AG20443 (cell line): ENCODE data around the gene SLC22A17.

ENCODE experiments used
- DNase-seq: peaks from one replicate; pipeline ENCODE4 v3.0.0; 2012; ENCODE audit warnings: low spot score, mixed read lengths

The SLC22A17 gene

DNA sequence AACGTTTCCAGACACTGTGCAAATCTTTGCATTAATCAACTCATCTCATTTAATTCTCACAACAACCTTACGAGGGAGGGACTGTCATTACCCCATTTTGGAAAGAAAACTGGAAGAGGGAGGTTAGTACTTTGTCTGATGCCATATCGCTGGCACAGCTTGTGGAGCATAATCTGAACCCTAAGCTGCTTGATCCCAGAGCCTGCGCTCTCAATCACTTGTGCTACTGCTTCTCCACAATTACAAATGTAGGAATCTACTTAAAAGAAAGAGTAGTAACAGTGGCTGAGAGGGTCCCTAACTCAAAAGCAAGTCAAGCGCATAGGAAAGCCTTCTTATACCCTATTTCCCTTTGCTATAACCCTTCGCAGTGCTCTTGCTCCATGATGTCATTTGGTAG lies 9.1 kb upstream of the SLC22A17 start:
- DNase-seq = no peak

DNA sequence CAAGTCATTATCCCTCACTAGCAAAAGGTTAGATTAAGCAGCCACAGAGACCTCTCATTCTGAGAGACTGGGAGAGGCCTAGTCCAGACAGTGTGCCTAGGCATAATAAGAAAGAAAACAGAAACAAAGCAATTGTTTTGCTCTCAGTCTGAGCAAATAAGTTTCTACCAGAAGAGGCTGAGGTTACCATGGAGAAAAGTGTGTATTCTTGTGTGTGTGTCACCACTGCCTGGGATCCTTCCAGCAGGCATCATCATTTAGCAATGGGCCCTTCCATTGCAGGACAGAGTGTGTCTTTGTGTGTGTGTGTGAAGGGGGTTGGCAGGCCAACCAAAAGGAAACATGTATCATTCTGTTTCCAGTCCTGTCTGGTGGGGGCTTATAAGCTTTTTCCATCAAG lies 8.6 kb upstream of the SLC22A17 start:
- DNase-seq = peak; percentile 77

DNA sequence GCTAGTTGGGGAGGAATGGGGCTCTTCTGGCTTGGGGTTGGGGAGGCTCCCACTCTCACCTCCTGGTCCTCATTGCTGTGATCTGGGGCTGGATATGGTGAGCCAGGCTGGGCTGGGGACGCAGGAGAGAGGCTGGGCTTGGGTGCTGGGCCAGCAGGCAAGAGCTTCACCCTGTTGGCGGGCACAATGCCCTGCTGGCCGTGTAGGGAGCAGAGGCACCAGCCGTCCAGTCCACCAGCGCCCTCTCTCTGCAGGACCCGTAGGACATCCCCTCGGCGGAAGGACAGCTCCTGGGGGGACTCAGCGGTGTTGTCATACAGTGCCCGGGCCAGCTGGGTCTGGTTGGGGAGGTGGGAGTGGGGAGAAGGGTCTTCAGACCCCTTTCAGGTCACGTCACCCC lies 7.8 kb upstream of the SLC22A17 start:
- DNase-seq = no peak

DNA sequence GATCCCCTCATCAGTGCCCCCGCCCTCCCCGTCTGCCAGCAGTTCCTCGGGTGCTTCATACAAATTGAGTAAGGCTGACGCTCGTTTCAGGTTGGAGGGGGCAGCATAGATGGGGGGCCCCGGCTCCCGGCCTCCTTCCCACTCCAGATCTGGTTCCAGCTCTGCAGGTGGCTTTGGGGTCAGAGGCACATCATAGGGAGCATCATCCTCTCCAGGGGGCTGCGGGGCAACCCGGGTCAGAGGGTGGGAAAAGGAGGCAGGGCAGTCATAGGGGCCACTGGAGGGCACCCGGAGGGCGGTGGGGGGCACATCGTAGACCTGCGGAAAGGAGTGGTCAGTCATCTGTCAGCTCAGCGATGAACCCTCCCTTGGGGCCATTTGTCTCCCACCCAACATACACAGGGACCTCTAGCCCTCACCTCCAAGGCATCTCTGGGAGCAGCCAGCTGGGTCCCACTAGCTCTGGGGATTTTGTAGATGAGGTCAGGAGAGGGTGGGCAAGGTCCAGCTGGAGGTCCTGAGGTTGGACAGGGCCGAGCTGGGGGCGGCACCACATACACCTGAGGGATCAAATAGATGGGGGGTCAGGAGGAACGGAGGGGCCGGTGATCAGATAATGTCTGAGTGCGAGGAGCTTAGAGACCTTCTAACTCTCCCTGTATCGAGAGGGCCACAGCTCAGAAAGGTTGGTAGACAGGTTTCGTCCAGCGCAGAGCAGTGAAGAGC lies 7.2 kb upstream of the SLC22A17 start:
- no peak for DNase-seq

DNA sequence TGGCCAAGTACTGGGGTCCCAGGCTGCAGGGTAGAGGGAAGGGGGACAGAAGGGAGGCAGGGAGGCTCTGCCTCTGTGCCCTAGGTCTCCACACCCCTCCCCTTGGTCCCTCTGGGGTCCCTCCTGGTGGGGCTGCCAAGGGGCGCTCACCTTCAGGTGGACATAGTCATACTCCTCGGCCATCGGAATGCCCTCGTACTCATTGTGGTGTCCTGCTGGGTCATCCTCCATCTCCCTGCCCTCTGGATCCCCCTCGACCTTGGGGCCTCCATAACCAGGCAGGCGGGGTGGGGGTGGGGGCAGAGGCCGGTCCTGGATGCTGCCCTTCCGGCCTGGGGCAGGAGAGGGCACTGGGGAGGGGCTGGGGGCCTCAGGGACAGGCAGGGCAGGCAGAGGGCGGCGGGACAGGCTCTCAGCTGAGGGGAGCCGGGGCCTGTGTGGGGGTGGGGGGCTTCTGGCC lies 6.5 kb upstream of the SLC22A17 start:
- no peak for DNase-seq

DNA sequence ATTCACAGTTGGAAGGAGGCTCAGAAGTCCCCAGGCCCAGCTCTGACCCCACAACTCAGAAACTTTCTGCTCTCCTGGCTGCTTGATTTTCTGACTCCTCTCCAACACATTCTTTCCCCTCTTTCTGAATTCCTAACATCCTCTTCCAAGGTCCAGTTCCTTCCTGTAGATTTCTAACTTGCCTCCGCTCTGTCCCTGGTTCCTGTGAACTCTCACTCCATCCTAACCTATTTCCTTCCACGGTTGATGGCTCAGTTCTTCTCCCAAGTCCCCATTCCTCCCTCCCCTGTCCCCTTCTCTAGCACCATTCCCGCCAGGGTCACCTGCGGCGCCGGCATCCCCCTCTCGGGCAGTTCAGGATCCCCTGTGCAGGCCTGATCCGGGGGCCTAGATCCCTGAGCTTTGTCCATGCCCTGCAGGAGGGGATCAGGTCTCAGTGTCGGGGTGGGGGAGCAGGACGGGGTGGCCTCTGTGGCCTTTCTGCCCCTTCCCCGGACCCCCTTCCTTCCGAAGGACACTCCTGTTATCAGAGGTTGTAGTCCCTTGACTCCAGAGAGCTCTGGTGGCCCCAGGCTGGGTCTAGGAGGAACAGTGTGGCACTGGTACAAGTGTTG lies 6.0 kb upstream of the SLC22A17 start:
- no peak for DNase-seq

DNA sequence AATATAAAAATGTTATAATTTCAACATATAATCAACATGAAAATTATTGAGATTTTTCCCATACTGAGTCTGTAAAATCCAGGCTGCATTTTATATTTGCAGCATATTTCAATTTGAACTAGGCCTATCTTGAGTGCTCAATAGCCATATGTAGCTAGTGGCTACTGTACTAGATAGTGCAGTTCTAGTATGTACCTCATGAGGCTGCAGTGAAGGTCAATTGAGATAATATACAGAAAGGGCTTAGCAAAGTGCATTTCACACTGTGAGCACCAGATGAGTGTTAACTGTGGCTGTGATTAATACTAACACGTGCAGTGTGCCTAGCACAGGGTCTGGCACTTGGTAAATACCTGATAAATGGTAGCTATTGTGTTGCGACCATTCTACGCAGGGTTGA lies 5.4 kb upstream of the SLC22A17 start:
- no peak for DNase-seq

DNA sequence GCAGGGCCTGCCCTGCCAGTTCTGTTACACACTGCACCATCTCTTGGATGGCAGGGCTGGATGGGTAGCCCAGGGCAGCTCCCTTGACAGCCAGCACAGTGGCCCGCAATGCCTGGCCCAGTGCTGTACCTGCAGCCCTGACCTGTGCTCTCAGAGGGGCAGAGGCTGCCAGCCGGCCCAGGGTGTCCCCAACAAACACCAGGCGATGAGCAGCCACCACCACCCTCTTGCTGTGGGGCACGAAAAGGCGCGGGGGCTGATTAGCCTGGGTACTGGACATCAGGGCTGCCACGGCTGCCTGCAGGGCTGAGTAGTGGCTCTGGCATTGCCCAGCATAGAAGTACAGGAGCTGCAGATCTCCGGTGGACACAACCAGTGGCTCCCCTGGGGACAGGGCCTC lies 4.6 kb upstream of the SLC22A17 start:
- DNase-seq = no peak

DNA sequence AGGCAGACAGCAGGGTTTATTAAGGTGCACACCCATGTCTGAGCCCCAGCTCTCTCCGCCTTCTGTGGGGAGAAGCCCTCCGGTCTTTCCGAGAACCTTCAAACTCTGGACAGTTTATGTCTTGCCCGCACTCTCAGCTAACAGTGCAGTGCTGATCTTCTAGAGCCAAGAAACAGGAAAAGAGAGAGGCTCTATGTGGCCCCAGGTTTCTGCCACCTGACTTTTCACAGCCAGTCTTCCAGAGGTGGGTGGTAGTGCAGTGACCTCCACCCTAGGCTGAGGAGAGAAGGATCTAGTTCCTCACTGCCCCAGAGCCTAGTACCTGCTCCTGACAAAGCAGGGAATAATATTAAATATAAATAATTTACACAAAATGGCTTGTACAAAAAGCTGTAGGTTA lies 4.0 kb upstream of the SLC22A17 start:
- DNase-seq = no peak

DNA sequence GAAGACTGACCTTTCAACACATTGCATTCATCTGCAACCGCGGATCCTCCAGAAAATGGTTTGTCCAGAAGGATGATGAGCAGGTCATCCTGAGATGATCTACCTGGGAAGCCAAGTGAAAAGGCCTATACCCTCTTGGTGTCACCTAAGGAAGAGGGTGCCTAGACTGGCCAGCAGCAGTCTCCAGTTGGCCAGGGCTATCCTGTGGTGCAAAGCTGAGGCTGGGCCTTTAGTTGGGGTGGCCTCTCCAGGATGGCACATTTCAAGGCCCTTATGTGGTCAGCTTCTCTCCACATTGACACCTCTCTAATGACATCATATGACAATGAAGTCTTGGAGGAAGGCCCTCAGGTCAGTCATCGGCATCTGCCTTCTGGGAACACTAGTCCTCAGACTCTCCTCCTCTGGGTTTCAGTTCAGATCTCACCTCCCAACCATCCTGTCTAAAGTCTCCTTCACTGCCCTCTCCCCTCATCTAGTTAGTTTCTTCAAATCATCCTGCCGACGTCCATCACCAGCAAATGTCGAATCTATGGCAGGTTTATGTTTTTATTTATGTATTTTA lies 3.3 kb upstream of the SLC22A17 start:
- no peak for DNase-seq

DNA sequence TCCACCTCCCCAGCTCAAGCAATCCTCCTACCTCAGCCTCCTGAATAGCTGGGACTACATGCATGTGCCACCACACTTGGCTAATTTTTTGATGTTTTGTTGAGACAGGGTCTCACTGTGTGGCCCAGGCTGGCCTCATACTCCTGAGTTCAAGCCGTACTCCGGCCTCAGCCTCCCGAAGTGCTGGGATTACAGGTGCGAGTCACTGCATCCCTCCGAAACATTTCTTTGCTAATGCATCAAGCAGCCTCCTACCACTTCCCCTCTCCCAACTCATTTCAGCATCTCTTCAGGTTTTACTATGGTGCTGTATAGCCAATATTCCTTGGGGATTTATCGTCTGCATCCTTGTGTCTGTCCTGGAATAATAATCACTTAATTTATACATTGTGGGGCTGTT lies 2.3 kb upstream of the SLC22A17 start:
- DNase-seq = no peak

DNA sequence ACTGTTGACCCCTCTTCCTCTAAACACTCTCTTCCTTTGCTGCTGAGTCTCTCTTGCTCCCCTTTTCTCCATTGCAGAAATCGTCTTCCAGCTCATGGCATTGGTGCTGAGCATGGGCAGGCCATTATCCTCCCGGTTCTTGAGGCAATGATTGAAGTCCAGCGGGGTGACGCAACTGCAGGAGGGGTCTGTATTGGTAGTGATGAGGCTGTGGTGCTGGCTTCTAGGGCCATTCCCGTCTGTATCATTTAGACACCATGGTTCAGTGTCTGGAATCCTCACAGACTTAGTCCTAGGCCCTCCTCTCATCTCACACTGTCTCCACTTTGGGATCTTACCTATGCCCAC lies 720 bp upstream of the SLC22A17 start:
- no peak for DNase-seq

DNA sequence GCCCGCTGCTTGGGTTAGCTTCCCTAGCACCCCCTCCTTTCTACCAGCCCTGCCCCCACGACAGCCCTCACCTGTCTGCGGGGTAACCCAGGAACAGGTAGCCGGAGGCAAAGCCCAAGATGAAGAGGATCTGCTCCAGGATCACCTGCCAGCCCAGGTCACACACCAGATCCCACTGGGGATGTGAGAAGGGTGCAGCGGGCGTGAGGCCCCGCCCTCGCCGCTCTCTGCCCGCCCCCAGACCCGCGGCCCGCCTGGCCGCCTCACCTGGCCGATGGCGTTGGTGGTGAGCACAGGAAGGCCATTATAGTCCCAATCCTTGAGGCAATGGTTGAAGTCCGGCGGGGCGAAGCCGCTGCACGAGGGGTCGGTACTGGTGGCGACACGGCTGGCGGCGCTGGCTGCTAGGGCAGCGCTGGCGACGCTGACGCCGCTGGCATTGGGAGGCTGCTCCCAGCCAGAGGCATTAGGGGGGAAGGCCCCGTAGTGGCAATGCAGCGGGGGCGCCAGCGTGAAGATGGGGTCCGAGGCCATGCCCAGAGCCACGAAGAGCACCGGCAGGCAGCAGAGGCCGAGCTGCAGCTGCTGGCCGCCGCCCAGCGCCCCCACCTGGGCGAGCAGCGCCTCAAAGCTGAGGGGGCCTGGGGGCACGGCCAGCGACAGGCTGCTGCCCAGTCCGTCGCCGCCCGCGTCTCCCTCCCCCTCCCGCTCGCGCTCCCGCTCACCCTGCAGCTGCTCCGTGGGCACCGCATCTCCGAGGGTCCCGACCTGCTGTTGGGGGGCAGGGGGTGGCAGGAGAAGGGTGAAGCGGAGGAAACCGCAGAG lies 794 bp downstream of the SLC22A17 start:
- DNase-seq = peak; percentile 50

DNA sequence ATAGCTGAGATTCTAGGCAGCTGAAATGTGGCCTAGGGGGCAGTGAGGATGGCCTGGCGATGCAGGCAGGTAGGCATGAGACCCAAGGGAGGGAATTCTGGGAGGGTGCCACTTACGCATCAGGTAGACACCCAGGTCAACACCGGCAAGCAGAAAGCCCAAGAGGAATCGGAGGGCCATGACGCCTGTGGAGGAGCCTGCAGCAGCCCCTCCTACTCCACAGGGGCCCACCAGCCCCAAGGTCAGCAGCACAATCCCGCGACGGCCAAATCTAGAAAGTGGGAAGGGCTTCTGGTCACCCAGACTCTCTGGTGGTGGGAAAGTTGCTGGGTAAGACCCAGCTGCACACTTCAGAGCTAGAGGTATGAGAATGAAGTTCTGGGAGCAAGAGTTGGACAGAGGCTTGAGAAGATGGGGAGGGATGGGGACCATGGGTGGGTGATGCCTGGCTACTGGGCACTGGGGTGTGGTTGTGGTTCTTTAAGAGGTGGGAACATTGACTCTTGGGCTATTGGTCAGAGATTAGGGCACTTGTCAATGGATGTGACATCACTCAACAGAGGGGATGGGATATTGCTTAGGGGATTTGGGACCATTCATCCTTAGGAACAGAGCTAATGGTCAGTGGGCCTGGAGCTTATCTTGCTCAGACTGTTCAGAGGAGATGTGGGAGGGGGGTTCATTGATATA lies 3.4 kb downstream of the SLC22A17 start:
- no peak for DNase-seq

DNA sequence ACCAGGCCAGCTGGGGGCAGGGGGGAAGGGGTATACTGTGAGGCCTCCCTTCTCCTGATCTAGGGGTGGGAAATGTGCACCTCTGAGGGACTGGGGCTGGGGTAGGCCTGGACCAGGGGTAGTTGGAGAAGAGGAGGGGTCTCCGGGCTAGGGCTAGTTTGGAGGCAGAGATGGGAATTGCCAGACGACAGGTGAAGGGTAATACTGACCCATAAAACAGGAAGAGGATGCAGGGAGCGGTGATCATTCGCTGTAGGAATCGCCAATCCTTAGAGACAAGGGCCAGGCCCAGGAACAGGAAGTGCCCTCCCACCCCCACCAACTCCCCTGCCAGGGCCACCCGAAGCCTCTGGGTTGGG lies 4.4 kb downstream of the SLC22A17 start:
- DNase-seq = no peak

DNA sequence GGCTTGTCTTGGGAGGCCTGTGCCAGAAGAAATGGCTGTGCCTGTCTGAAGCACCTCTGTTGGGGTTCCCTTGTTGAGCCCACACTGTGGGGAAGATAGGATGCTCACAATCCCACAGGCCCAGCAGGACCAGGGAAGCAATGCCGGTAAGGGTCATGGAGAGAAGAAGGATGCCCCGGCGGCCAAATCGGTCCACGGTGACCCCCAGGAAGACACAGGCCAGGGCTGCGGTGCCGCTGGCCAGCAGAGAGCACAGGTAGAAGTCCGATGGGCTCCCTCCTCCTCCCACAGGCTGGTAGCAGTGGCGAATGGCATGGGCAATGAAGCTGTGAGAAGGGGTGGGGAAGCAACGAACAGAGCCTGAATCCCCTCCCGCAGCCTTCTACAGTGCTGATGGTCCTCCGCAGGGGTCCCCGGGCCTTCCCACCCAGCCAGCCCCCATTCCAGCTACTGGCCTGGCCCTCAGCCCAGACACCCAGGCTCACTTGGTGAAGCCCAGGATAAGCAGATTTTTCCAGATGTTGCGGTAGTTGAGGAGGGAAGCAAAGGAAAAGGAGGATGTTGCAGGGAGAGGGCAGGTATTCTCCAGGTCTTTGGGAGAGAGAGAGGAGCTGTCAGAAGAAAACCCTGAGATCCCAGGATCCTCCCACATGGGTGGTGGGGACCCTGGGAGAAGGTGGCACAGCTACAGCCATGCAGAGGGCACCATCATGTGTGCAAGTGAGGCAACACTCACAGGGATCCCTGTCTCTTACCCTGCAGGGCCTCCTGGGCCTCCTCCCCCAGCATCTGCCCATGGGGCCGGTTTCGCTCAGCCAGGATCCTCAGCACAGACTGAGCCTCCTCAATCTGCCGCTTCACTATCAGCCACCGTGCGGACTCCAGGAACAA lies 5.0 kb downstream of the SLC22A17 start:
- DNase-seq = no peak

DNA sequence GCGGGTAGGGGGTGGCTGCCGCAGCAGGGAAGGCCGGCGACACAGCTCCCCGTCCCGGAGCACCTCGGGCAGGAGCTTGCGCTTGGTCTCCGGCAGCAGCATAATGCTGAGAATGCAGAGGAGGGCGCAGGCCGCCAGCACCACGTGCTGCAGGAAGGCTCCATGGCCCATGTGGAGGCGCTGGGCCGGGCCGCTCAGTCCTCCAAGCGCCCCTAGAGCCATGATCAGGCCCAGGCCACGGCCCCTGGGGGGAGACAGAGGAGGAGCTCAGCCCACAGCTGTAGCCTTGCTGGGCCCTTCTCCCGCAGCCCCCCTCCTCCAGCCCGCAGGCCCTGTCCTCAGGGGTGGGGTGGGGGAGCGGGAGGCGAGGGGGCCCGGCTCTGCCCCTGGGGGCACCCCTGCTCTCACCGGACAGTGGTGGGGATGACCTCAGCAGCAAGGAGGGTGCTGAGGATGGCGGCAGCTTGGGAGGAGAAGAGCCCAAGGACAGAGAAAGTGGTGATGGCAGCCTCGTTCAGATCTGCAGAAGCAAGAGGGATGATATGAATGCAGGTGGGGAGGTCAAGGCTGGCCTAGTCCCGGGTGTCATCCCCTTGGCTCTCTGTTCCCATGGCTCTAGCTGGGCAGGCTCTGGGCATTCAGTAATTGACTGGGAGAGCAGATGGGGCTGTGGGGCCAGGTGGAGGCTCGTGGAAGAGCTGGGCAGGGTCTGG lies 5.8 kb downstream of the SLC22A17 start:
- no peak for DNase-seq

DNA sequence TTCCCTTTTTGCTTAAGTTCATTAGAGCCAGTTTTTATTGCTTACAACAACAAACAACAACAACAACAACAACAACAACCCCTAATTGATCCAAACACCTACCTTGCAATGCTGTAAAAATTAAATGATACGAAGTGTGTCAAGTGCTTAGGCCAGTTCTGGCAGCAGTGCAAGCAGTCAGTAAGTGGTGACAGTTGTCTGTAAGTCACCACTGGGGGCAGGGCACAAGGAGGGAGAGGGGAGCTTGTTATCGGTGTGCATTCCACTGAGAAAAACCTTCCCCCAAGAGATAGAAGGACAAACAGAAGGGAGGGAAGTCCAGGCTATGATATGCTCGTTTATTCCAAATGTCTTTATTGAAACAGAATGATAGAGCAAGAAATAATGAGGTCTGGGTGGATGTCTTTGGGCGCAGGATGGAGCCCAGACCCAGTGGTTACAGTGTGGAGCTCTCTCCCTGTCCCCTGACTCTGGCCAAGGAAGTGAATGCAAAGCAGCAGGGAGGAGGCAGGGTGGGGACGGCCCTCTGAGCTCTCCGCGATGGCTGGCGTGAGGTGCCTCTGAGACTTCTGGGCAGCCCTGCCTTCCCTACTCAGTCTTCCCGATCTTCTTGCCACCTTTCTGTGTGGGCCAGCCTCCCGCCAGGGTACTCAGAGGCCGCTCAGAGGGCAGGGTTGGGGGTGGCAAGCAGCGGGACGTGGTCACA lies 6.5 kb downstream of the SLC22A17 start:
- no peak for DNase-seq

DNA sequence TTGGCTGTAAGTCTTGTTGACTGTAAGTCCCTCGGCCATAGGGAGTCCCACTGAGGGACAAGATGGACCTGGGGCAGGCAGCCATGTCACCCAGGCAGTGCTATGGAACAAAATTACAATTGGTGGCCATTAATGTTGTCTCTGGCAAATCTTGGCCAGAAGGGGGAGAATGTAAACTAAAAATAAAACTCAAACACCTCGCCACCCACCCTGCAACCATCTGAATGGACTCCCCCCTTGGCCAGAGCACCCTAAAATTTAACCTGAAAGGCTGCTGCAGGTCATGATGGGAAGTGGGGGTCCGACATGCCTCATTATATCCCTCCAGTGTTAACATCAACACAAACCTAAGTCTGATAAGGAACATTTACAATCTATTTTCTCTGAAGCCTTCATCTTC lies 8.2 kb downstream of the SLC22A17 start:
- no peak for DNase-seq
